WTC11 (cell line): Measurements from ENCODE around the gene ERC2. TPM values are rescaled to one million over a fixed set of nuclear protein-coding genes. Genes with fewer than 3 reads are reported as not detected.

Experiments used
- ATAC-seq: fragments of 200-7000 bp; cut with Tn5 transposase; 2 replicates; pipeline ENCODE4 v1.10.0; 2021; ENCODE audit warnings: mild to moderate bottlenecking, moderate library complexity
- CTCF ChIA-PET: fragments of 300-600 bp; sonication (Branson Sonifier 250); formaldehyde crosslinking; loops from one replicate; lab custom pipeline; 2021; ENCODE audit warnings: antibody characterized with exemption; lab: Charles Lee
- POLR2A ChIA-PET: fragments of 350-600 bp; sonication (Branson Sonifier 250); formaldehyde crosslinking; loops from one replicate; lab custom pipeline; 2021; ENCODE audit warnings: antibody characterized with exemption; lab: Charles Lee
- DNase-seq: peaks from one replicate; pipeline ENCODE4 v3.0.0; 2021; ENCODE audit warnings: low spot score
- H3K27ac Mint-ChIP-seq: 2 replicates; pipeline ENCODE4 v1.8.0; 2021; ENCODE audit warnings: mixed read lengths
- H3K27me3 Mint-ChIP-seq: 2 replicates; pipeline ENCODE4 v1.8.0; 2021; ENCODE audit warnings: low read depth, mild to moderate bottlenecking, moderate library complexity, mixed read lengths
- H3K36me3 Mint-ChIP-seq: 2 replicates; pipeline ENCODE4 v1.8.0; 2021; ENCODE audit warnings: mixed read lengths
- H3K4me1 Mint-ChIP-seq: 2 replicates; pipeline ENCODE4 v1.8.0; 2022; ENCODE audit warnings: mixed read lengths
- H3K4me3 Mint-ChIP-seq: 2 replicates; pipeline ENCODE4 v1.8.0; 2021; ENCODE audit warnings: mild to moderate bottlenecking, moderate library complexity, mixed read lengths
- H3K9me3 Mint-ChIP-seq: 2 replicates; pipeline ENCODE4 v1.8.0; 2021; ENCODE audit warnings: mixed read lengths
- ATF6 ChIP-seq: sonication (generic); formaldehyde crosslinking; IDR thresholded peaks from 2 replicates; pipeline ENCODE4 v1.8.1; 2023; ENCODE audit warnings: mild to moderate bottlenecking, missing genetic modification reagents
- CDX4 ChIP-seq: fragments of 250-450 bp; sonication (Bioruptor Pico); IDR thresholded peaks from 2 replicates; pipeline ENCODE4 v1.9.0; 2021; ENCODE audit warnings: moderate library complexity, mild to moderate bottlenecking, inconsistent platforms, borderline replicate concordance
- ELF4 ChIP-seq: sonication (generic); formaldehyde crosslinking; IDR thresholded peaks from 2 replicates; pipeline ENCODE4 v1.8.1; 2022; ENCODE audit warnings: low read depth, mild to moderate bottlenecking, moderate library complexity, missing genetic modification reagents
- EMX1 ChIP-seq: fragments of 250-450 bp; sonication (Bioruptor Pico); IDR thresholded peaks from 2 replicates; pipeline ENCODE4 v1.8.0; 2021; ENCODE audit warnings: mild to moderate bottlenecking
- FOXJ3 ChIP-seq: sonication (generic); formaldehyde crosslinking; IDR thresholded peaks from 2 replicates; pipeline ENCODE4 v1.9.0; 2021; ENCODE audit warnings: missing genetic modification reagents, mild to moderate bottlenecking, borderline replicate concordance
- GABPB1 ChIP-seq: sonication (generic); formaldehyde crosslinking; IDR thresholded peaks from 2 replicates; pipeline ENCODE4 v1.8.1; 2023; ENCODE audit warnings: mild to moderate bottlenecking, missing genetic modification reagents
- HMGA2 ChIP-seq: fragments of 250-450 bp; sonication (Bioruptor Pico); IDR thresholded peaks from 2 replicates; pipeline ENCODE4 v1.4.0; 2021; ENCODE audit warnings: mild to moderate bottlenecking, moderate library complexity
- MYBL2 ChIP-seq: sonication (generic); formaldehyde crosslinking; IDR thresholded peaks from 2 replicates; pipeline ENCODE4 v1.8.1; 2023; ENCODE audit warnings: mild to moderate bottlenecking, moderate library complexity, missing genetic modification reagents
- NFE2L1 ChIP-seq: sonication (generic); formaldehyde crosslinking; IDR thresholded peaks from 2 replicates; pipeline ENCODE4 v1.8.1; 2023; ENCODE audit warnings: missing genetic modification reagents
- NFYB ChIP-seq: sonication (generic); formaldehyde crosslinking; conservative IDR thresholded peaks from 2 replicates; pipeline ENCODE4 v1.8.0; 2022; ENCODE audit warnings: low read depth, missing genetic modification reagents
- OVOL2 ChIP-seq: fragments of 250-450 bp; sonication (Bioruptor Pico); IDR thresholded peaks from 2 replicates; pipeline ENCODE4 v1.9.0; 2021; ENCODE audit warnings: mild to moderate bottlenecking, borderline replicate concordance
- RORB ChIP-seq: fragments of 250-450 bp; sonication (Bioruptor Pico); IDR thresholded peaks from 2 replicates; pipeline ENCODE4 v1.9.0; 2021; ENCODE audit warnings: mild to moderate bottlenecking
- SMAD4 ChIP-seq: sonication (generic); formaldehyde crosslinking; IDR thresholded peaks from 2 replicates; pipeline ENCODE4 v1.8.0; 2022; ENCODE audit warnings: mild to moderate bottlenecking, missing genetic modification reagents
- TCF7 ChIP-seq: sonication (generic); formaldehyde crosslinking; IDR thresholded peaks from 2 replicates; pipeline ENCODE4 v1.8.0; 2022; ENCODE audit warnings: mild to moderate bottlenecking, low read depth, missing genetic modification reagents, moderate library complexity
- ZBTB21 ChIP-seq: sonication (generic); formaldehyde crosslinking; IDR thresholded peaks from 2 replicates; pipeline ENCODE4 v1.8.1; 2023; ENCODE audit warnings: mild to moderate bottlenecking, missing genetic modification reagents, borderline replicate concordance
- ZNF232 ChIP-seq: sonication (generic); formaldehyde crosslinking; IDR thresholded peaks from 2 replicates; pipeline ENCODE4 v1.8.0; 2022; ENCODE audit warnings: mild to moderate bottlenecking, missing genetic modification reagents
- ZNF263 ChIP-seq: sonication (generic); formaldehyde crosslinking; IDR thresholded peaks from 2 replicates; pipeline ENCODE4 v1.8.1; 2022; ENCODE audit warnings: low read depth, mild to moderate bottlenecking, moderate library complexity, missing genetic modification reagents
- ZNF281 ChIP-seq: sonication (generic); formaldehyde crosslinking; IDR thresholded peaks from 2 replicates; pipeline ENCODE4 v1.8.0; 2023; ENCODE audit warnings: mild to moderate bottlenecking, missing genetic modification reagents
- ZNF423 ChIP-seq: fragments of 250-450 bp; sonication (Bioruptor Pico); IDR thresholded peaks from 2 replicates; pipeline ENCODE4 v2.1.2; 2022; ENCODE audit warnings: mild to moderate bottlenecking, moderate library complexity
- ZNF425 ChIP-seq: fragments of 250-450 bp; sonication (Bioruptor Pico); conservative IDR thresholded peaks from 2 replicates; pipeline ENCODE4 v1.9.0; 2021; ENCODE audit warnings: mild to moderate bottlenecking
- total RNA-seq: library from RNA; stranded (reverse); gene quantifications from 3 replicates; pipeline ENCODE4 v1.2.3, GENCODE V29; 2021
- TF ChIP-seq, protein P1 (sequence below): fragments of 250-450 bp; sonication (Bioruptor Pico); IDR thresholded peaks from 2 replicates; pipeline ENCODE4 v1.9.0; 2021; ENCODE audit warnings: mild to moderate bottlenecking, borderline replicate concordance
- TF ChIP-seq, protein P2 (sequence below): sonication (generic); formaldehyde crosslinking; IDR thresholded peaks from 2 replicates; pipeline ENCODE4 v1.8.1; 2022; ENCODE audit warnings: mild to moderate bottlenecking, missing genetic modification reagents, moderate library complexity, borderline replicate concordance
- TF ChIP-seq, protein P3 (sequence below): fragments of 250-450 bp; sonication (Bioruptor Pico); IDR thresholded peaks from 2 replicates; pipeline ENCODE4 v1.8.0; 2021; ENCODE audit warnings: mild to moderate bottlenecking

The ERC2 gene
- total RNA-seq, 1 experiment from 2014 or later: 23.5 TPM

DNA sequence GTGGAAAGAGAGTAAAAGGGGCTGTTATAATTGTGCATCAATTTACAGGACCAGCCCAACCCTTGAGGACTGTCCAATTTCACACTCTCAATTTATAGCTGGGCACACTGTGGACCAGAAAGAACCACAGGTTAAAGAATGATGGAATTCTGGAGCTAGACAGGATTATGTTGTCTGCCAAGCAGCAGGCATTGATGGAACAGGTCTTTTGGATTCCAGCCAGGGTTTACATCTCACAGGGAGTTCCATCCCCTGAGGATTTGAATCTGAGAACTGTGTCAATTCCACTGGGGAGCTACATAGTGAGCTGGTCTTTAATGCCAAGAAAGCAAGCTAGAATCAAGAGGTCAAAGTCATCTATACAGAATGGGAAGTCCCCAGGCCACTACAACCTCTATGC lies 591.7 kb downstream of the ERC2 start (continued):
- TF ChIP-seq ZNF425 (CRISPR knock-in tag): no peak
- TF ChIP-seq, protein P1, sequence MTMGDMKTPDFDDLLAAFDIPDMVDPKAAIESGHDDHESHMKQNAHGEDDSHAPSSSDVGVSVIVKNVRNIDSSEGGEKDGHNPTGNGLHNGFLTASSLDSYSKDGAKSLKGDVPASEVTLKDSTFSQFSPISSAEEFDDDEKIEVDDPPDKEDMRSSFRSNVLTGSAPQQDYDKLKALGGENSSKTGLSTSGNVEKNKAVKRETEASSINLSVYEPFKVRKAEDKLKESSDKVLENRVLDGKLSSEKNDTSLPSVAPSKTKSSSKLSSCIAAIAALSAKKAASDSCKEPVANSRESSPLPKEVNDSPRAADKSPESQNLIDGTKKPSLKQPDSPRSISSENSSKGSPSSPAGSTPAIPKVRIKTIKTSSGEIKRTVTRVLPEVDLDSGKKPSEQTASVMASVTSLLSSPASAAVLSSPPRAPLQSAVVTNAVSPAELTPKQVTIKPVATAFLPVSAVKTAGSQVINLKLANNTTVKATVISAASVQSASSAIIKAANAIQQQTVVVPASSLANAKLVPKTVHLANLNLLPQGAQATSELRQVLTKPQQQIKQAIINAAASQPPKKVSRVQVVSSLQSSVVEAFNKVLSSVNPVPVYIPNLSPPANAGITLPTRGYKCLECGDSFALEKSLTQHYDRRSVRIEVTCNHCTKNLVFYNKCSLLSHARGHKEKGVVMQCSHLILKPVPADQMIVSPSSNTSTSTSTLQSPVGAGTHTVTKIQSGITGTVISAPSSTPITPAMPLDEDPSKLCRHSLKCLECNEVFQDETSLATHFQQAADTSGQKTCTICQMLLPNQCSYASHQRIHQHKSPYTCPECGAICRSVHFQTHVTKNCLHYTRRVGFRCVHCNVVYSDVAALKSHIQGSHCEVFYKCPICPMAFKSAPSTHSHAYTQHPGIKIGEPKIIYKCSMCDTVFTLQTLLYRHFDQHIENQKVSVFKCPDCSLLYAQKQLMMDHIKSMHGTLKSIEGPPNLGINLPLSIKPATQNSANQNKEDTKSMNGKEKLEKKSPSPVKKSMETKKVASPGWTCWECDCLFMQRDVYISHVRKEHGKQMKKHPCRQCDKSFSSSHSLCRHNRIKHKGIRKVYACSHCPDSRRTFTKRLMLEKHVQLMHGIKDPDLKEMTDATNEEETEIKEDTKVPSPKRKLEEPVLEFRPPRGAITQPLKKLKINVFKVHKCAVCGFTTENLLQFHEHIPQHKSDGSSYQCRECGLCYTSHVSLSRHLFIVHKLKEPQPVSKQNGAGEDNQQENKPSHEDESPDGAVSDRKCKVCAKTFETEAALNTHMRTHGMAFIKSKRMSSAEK (CRISPR knock-in tag): no peak
- no peak for TF ChIP-seq MYBL2 (CRISPR knock-in tag)
- no peak for TF ChIP-seq CDX4 (CRISPR knock-in tag)
- TF ChIP-seq ZNF232 (CRISPR knock-in tag): no peak
- no peak for TF ChIP-seq GABPB1 (CRISPR knock-in tag)
- TF ChIP-seq, all 79 proteins: peak for 0

DNA sequence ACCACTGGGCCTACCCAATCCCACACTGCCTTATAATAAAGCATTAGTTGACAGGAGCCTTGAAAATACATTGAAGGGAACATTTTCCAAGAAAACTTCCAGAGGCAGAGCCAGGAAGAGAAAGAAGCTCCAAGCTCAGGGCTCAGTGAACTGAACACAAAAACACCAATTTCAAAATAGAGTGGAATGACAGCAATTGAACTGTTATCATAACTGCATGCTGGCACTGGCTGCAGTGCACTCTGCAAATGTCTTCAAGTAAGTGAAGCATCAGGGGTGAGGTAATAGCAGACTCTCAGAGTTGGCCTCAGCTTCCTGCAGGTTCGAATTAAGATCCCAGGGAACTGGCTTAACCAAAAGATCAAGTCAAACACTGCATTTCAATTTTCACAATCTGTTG lies 593.2 kb downstream of the ERC2 start:
- Mint-ChIP-seq H3K27ac (no peak overlapping the region), H3K27me3 (no peaks in the 10 kb centered on the region), H3K4me1 (peaks cover 19% of the 10 kb centered on the region), H3K4me3 (no peak overlapping the region), H3K9me3 (no peaks in the 10 kb centered on the region), H3K36me3 (no peaks in the 10 kb centered on the region)
- ATAC-seq (no peak), DNase-seq (no peak)
- POLR2A ChIA-PET: no interaction called here
- CTCF ChIA-PET: interaction anchor here (1.5 kb wide), 1 partner anchor 14 kb away, joined by 6 read pairs; no protein-coding TSS in a partner anchor
- TF ChIP-seq ZNF423 (CRISPR knock-in tag) (no peak), TCF7 (CRISPR knock-in tag) (no peak), ZBTB21 (CRISPR knock-in tag) (no peak), NFE2L1 (CRISPR knock-in tag) (no peak), HMGA2 (CRISPR knock-in tag) (no peak), RORB (CRISPR knock-in tag) (no peak), ELF4 (CRISPR knock-in tag) (no peak), EMX1 (CRISPR knock-in tag) (no peak), ATF6 (CRISPR knock-in tag) (no peak), OVOL2 (no peak), FOXJ3 (no peak), ZNF263 (CRISPR knock-in tag) (no peak), SMAD4 (CRISPR knock-in tag) (no peak), ZNF281 (CRISPR knock-in tag) (no peak), NFYB (no peak), GABPB1 (CRISPR knock-in tag) (no peak)
- TF ChIP-seq, protein P2, sequence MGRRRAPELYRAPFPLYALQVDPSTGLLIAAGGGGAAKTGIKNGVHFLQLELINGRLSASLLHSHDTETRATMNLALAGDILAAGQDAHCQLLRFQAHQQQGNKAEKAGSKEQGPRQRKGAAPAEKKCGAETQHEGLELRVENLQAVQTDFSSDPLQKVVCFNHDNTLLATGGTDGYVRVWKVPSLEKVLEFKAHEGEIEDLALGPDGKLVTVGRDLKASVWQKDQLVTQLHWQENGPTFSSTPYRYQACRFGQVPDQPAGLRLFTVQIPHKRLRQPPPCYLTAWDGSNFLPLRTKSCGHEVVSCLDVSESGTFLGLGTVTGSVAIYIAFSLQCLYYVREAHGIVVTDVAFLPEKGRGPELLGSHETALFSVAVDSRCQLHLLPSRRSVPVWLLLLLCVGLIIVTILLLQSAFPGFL (CRISPR knock-in tag): no peak
- TF ChIP-seq, protein P3, sequence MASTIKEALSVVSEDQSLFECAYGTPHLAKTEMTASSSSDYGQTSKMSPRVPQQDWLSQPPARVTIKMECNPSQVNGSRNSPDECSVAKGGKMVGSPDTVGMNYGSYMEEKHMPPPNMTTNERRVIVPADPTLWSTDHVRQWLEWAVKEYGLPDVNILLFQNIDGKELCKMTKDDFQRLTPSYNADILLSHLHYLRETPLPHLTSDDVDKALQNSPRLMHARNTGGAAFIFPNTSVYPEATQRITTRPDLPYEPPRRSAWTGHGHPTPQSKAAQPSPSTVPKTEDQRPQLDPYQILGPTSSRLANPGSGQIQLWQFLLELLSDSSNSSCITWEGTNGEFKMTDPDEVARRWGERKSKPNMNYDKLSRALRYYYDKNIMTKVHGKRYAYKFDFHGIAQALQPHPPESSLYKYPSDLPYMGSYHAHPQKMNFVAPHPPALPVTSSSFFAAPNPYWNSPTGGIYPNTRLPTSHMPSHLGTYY: no peak
